ENCODE results near the gene FREM2. TPM values are rescaled to one million over a fixed set of nuclear protein-coding genes. Genes with fewer than 3 reads are reported as not detected.

Gene FREM2
- polyA plus RNA-seq, 3 donors from 2014 or later: not detected

DNA sequence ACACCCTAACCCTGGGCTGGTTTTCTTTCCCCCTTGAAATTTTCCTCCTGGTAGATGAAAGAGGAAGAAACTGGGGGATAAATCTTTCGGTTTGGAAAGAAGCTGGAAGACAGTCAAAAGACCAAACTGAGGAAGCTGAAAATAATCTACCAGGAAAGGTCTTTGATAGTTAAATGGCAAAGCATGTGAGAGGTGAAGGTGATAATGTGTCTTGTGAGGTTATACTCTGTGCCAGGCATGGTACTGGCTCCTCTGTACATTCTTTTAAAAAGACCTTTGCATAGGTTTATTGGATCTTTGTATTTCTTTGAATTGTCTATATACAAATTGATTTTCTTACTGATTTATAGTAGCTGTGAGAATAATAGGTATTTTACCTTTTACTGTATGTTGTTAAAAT, 98.6 kb downstream of the FREM2 start:
- no peaks in the 10 kb centered on the region for H3K36me3 Mint-ChIP-seq
- H3K9me3 Mint-ChIP-seq: peaks cover 0 to 20% (median 4%) of the 10 kb centered on the region in 6 donors
- no peak for DNase-seq
- H3K27me3 Mint-ChIP-seq (ENCODE audit: low read depth in 3 of 3): peaks cover 0 to 4% (median 0%) of the 10 kb centered on the region in 3 donors
- no peak overlapping the region for H3K27ac Mint-ChIP-seq
- no peak overlapping the region for H3K4me3 Mint-ChIP-seq
- no peaks in the 10 kb centered on the region for H3K4me1 Mint-ChIP-seq

DNA sequence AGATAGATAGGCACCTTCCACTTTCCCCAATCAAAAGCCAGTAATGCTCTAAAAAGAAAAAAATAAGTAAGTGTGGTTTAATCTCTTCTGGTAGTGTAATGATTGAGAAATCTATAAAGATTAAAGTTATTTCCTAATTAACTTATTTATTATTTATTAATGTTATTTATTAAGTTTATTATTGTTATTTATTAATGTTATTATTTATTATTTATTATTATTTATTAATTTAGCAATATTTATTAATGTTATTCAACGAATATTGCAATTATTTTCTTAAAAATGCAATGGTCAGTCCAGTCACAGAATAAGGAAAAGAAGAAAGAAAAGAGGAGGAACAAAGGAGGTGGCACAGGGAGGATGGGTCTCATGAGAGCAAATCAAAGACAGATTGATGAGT, 100.7 kb downstream of the FREM2 start:
- Mint-ChIP-seq H3K9me3 (peaks cover 0 to 14% (median 0%) of the 10 kb centered on the region in 6 donors), H3K36me3 (no peaks in the 10 kb centered on the region), H3K27me3 (ENCODE audit: low read depth in 3 of 3) (peaks cover 0 to 4% (median 0%) of the 10 kb centered on the region in 3 donors), H3K27ac (no peak overlapping the region), H3K4me3 (no peak overlapping the region), H3K4me1 (no peaks in the 10 kb centered on the region)
- DNase-seq: no peak

DNA sequence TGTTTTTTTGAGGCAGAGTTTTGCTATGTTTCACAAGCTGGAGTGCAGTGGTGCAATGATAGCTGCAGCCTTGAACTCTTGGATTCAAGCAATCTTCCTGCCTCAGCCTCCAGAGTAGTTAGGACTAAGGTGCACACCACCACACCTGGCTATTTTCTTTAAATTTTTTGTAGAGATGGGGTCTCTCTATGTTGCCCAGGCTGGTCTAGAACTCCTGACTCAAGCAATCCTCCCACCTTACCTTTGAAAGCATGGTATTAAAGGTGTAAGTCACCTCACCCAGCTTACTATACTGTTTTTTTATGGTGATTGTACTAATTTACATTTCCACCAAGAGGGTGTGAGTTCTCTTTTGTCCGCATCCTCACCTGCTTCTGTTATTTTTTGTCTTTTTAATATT, 110.0 kb downstream of the FREM2 start:
- H3K27ac Mint-ChIP-seq: no peak overlapping the region
- H3K36me3 Mint-ChIP-seq: no peaks in the 10 kb centered on the region
- H3K27me3 Mint-ChIP-seq (ENCODE audit: low read depth in 3 of 3): peaks cover 0 to 2% (median 0%) of the 10 kb centered on the region in 3 donors
- H3K9me3 Mint-ChIP-seq: peaks cover 3 to 19% (median 9%) of the 10 kb centered on the region in 6 donors
- no peak overlapping the region for H3K4me3 Mint-ChIP-seq
- no peaks in the 10 kb centered on the region for H3K4me1 Mint-ChIP-seq
- DNase-seq: no peak

DNA sequence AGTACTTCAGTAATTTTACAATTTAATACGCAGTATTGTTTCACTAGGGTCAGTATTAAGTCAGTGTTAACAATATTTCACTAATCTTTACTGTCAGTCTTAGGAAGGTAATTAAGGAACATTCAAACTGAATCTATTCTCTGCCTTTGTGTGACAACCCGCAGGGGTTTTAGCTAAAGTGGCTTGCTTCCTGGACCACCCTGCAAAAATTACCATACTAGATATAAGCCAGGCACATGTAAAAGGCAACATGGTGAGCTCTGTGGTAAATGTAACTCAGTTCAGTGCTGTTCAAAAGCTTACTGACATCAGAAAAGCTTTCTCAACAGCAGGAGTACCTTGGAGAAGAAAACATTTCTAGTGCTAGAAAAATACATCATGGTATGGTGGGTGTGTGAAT, 116.7 kb downstream of the FREM2 start:
- peaks cover 11 to 29% (median 23%) of the 10 kb centered on the region in 6 donors for H3K9me3 Mint-ChIP-seq
- DNase-seq: no peak
- peaks cover 0 to 4% (median 0%) of the 10 kb centered on the region in 3 donors for H3K27me3 Mint-ChIP-seq (ENCODE audit: low read depth in 3 of 3)
- H3K36me3 Mint-ChIP-seq: no peaks in the 10 kb centered on the region
- H3K4me1 Mint-ChIP-seq: no peaks in the 10 kb centered on the region
- H3K4me3 Mint-ChIP-seq: no peak overlapping the region
- H3K27ac Mint-ChIP-seq: no peak overlapping the region

DNA sequence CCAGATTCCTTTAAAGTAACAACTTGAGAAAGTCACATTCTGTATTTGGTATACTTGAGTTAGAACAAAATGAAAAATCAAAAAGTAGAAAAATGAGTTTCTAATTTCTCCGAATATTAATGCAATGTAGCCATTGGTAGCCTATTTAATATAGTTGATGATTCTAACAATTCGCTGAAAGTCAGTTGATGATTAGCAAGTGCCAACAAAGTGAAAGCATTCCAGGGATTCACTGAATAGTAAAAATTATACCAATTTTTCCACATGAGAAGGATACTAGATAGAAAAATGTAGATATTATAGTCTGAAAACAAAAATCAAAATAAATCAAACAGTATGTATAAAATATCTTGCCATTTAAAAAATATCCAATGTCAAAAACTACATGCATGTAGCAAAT, 117.2 kb downstream of the FREM2 start:
- peaks cover 0 to 4% (median 0%) of the 10 kb centered on the region in 3 donors for H3K27me3 Mint-ChIP-seq (ENCODE audit: low read depth in 3 of 3)
- no peak overlapping the region for H3K4me3 Mint-ChIP-seq
- H3K36me3 Mint-ChIP-seq: no peaks in the 10 kb centered on the region
- no peak overlapping the region for H3K27ac Mint-ChIP-seq
- no peak for DNase-seq
- H3K4me1 Mint-ChIP-seq: no peaks in the 10 kb centered on the region
- peaks cover 11 to 31% (median 24%) of the 10 kb centered on the region in 6 donors for H3K9me3 Mint-ChIP-seq

DNA sequence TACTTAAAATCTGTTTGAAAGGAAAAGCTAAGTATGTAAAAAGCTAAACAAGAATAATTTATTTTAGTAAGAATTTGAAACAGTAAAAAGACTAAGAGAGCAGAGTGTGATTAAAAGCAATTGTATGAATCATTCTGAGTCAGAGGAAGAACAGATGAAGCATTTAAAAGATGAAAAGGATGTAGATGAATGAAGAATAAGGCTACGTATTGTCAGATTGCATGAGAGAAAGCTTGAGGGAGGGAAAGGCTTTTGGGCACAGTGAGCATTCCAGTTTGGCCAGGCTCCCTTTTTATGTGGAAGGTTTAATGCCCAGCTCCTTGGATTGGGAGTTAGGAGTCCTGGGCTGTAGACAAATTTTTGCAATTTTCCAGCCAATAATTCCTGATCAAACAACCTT, 117.7 kb downstream of the FREM2 start:
- H3K4me3 Mint-ChIP-seq: no peak overlapping the region
- DNase-seq: no peak
- peaks cover 11 to 36% (median 27%) of the 10 kb centered on the region in 6 donors for H3K9me3 Mint-ChIP-seq
- no peak overlapping the region for H3K27ac Mint-ChIP-seq
- H3K4me1 Mint-ChIP-seq: no peaks in the 10 kb centered on the region
- H3K27me3 Mint-ChIP-seq (ENCODE audit: low read depth in 3 of 3): peaks cover 0 to 4% (median 0%) of the 10 kb centered on the region in 3 donors
- H3K36me3 Mint-ChIP-seq: no peaks in the 10 kb centered on the region

DNA sequence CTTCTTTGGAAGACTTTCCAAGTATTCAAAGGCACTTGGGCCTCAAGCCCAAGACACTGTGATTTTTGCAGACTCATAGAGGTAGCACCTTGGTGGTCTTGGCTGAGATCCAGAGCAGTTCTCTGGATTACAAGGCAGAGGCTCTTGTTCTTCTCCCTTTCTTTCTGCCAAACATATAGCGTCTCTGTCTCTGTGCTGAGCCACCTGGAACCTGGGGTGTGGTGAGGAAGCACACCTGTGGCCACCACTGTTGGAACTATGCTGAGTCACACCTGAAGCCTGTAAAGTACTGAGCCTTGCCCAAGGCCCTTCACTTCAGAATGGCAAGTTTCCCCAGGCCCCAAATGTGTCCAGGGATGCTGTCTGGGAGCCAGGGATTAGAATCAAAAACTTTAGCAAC, 127.5 kb downstream of the FREM2 start:
- DNase-seq: no peak
- H3K36me3 Mint-ChIP-seq: no peaks in the 10 kb centered on the region
- peaks cover 0 to 2% (median 0%) of the 10 kb centered on the region in 3 donors for H3K27me3 Mint-ChIP-seq (ENCODE audit: low read depth in 3 of 3)
- H3K4me3 Mint-ChIP-seq: no peak overlapping the region
- H3K4me1 Mint-ChIP-seq: no peaks in the 10 kb centered on the region
- H3K27ac Mint-ChIP-seq: no peak overlapping the region
- H3K9me3 Mint-ChIP-seq: peaks cover 7 to 62% (median 34%) of the 10 kb centered on the region in 6 donors

DNA sequence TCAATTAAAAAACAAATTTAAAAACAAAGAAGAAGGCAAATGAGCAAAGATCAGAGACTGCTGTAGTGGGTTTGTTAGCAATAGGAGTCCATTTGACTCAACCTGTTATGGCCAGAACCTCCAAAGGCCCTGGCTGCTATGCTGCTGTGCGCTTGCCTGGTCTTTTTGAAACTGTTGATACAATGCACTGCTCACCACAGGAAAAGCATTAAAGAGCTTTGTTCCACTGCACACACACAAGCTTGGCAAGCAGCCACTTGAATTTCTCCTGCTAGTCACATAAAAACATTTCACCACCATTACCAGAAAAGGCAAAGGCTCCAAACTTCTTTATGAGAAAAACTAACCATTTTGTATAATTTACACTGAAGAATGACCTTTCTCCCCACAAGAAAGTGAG, 132.2 kb downstream of the FREM2 start:
- H3K9me3 Mint-ChIP-seq: peaks cover 0 to 29% (median 10%) of the 10 kb centered on the region in 6 donors
- no peaks in the 10 kb centered on the region for H3K27me3 Mint-ChIP-seq (ENCODE audit: low read depth in 3 of 3)

DNA sequence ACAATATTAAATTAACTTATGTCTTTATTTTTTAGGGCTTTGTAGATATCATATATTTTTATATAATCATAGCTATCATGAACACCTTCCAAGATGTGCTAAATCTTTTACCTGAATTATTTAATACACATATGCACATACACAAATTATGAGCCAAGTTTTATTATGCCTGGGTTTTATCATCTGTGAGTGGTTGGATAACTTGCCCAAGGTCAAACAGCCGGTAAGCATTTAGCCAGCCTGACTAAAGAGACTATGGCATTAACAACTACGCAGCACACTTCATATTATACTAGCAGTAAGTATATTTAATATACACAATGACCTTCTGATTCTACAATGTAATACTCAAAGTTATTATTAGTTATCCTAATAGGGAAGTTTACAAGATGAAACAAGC, 132.7 kb downstream of the FREM2 start:
- Mint-ChIP-seq H3K4me3 (no peak overlapping the region), H3K36me3 (no peaks in the 10 kb centered on the region), H3K27me3 (ENCODE audit: low read depth in 3 of 3) (peaks cover 0 to 1% (median 0%) of the 10 kb centered on the region in 3 donors), H3K27ac (no peak overlapping the region), H3K9me3 (peaks cover 0 to 26% (median 6%) of the 10 kb centered on the region in 6 donors), H3K4me1 (no peaks in the 10 kb centered on the region)
- no peak for DNase-seq

More for the DNA sequence above, 132.2 kb downstream of the FREM2 start:
- no peak for DNase-seq
- Mint-ChIP-seq H3K4me1 (no peaks in the 10 kb centered on the region), H3K4me3 (no peak overlapping the region), H3K36me3 (no peaks in the 10 kb centered on the region), H3K27ac (no peak overlapping the region)

DNA sequence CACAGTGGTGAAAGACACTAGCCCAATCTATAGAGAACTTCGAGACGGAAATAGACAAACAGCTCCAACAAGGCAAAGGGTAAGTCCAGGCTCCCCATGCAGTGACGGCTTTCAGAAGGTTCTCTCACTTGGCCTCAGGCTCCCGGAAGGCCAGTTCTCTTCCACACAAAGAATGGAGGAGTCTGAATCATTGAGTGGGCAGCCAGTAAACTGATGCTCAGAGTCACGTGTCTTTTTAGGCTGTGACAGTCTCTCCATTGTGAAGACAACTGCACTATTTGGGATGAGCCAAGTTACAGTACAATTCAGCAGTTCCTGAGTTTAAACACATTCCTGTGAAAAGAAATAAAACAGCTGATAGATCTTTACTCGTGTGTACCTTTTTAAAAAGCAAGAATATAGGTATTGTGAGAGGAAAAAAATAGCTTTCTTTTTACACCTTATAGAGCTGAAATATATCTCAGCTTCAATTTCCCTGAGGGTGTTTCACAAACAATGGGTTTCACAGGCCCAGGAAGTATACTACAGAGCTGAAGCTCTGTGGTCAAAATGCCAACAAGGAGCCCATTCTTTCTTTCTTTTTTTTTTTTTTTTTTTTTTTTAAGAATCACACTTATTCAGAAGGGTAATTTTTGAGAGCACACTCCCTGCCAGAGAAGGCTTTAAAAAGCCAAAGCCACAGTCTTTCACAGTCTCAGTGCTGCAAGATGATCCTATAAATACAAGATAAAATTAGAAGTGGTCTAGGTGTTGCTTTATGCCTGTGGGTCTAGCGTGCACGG, 135.1 kb downstream of the FREM2 start:
- Mint-ChIP-seq H3K27me3 (ENCODE audit: low read depth in 3 of 3) (peaks cover 0 to 1% (median 0%) of the 10 kb centered on the region in 3 donors), H3K4me1 (no peaks in the 10 kb centered on the region), H3K9me3 (peaks cover 0 to 10% (median under 1%) of the 10 kb centered on the region in 6 donors), H3K36me3 (no peaks in the 10 kb centered on the region), H3K4me3 (no peak overlapping the region), H3K27ac (no peak overlapping the region)
- DNase-seq: no peak

DNA sequence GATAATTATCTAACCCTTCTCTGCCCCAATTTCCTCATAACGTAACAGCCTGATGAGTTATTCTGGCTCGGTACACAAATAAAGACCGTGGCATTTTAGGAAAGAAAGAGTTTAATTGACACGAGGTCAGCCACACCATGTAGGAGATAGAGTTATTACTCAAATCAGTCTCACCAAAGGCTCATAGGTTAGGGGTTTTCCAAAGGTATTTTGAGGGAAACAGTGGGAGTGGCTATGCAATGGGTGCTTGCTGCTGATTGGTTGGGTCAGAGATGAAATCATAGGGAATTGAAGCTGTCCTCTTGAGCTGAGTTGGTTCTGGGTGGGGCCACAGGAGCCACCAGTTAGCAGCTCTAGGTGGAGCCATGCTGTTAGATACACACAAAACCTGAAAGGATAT, 137.5 kb downstream of the FREM2 start:
- Mint-ChIP-seq H3K9me3 (peaks cover 0 to 15% (median under 1%) of the 10 kb centered on the region in 6 donors), H3K4me1 (no peaks in the 10 kb centered on the region), H3K27me3 (ENCODE audit: low read depth in 3 of 3) (peaks cover 0 to 1% (median 0%) of the 10 kb centered on the region in 3 donors), H3K36me3 (no peaks in the 10 kb centered on the region), H3K27ac (no peak overlapping the region), H3K4me3 (no peak overlapping the region)
- no peak for DNase-seq

DNA sequence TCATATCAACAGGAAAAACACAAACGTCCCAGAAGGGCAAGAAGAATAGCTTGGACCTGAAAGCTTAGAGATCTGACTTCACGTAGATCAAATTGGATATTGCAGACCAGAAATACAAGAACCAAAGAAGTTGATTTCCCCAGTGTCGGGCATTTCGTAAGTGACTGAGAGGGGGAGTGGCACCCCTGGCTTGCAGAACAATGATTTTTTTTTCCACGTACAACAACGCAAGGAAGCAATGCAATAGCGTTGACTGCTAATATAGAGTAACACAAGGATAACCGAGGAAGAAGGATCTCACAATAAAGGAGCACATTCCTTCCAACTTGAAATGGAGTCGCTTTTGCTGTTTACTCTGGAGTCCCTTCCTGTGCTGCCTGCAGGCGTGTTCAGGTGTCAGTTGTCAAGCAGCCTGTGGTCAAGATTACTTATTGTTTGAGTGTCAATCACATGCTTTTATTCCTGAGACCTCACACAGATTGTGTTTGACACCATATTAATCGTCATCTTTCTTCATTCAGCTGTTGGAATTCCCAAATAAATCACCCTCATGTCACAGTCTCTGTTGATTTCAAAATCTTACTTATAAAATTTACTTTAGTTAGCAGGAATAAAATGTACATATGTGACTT, 139.4 kb downstream of the FREM2 start:
- DNase-seq: no peak
- Mint-ChIP-seq H3K36me3 (no peaks in the 10 kb centered on the region), H3K4me1 (no peaks in the 10 kb centered on the region), H3K27me3 (ENCODE audit: low read depth in 3 of 3) (peaks cover 0 to 1% (median 0%) of the 10 kb centered on the region in 3 donors), H3K9me3 (peaks cover 0 to 25% (median 2%) of the 10 kb centered on the region in 6 donors), H3K27ac (no peak overlapping the region), H3K4me3 (no peak overlapping the region)

DNA sequence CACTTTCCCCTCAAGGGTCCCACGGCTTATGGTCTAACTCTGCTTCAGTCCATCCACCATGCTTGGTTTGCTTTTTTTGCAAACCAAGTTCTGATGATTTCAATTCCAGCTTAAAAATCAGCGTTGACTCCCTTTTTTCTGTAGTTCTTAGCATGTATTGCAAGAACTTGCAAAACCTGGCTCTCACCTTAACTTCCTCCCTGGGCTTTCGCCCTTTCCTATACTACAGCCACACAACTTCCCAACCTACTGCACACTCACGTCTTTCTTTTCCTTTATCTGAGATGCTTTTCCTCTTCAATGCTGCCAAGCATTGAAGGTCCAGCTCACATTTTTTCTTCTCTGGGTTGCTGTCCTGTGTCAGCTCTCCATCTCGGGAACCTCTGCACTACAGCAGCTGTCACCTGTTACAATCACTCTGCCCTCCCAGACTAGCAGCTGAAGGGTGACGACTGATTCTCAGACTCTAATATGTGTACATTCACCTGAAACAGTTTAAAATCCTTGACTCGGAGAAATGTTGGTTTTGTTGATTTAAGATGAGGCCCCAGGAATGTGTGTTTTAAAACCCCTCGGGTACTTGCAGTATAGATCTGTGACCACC, 143.7 kb downstream of the FREM2 start:
- Mint-ChIP-seq H3K4me3 (no peak overlapping the region), H3K4me1 (no peaks in the 10 kb centered on the region), H3K27me3 (ENCODE audit: low read depth in 3 of 3) (no peaks in the 10 kb centered on the region), H3K36me3 (no peaks in the 10 kb centered on the region), H3K9me3 (peaks cover 0 to 21% (median 9%) of the 10 kb centered on the region in 6 donors), H3K27ac (no peak overlapping the region)
- no peak for DNase-seq

DNA sequence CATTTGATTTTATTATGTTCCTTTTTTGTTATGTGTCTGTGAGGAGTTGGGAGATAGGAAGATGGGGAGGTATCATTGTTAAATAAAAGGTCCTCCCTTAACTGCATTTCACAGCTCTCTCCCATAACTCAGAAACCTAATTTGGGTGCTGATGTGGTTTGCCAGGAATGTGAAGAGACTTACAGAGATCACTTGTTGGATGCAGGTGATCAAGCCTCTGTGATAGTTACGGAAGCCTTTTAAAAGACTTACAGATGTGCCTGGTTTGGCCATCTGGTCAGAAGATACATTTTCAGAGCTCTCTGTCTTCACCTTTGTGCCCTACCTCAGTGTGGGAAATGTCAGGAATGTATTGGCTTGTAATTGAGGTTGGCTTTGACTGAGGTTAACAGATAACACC, 157.7 kb downstream of the FREM2 start:
- H3K27ac Mint-ChIP-seq: no peak overlapping the region

More for the DNA sequence above, 157.7 kb downstream of the FREM2 start:
- peaks cover 0 to 9% (median 3%) of the 10 kb centered on the region in 6 donors for H3K9me3 Mint-ChIP-seq
- no peak for DNase-seq
- H3K4me1 Mint-ChIP-seq: no peaks in the 10 kb centered on the region
- no peaks in the 10 kb centered on the region for H3K36me3 Mint-ChIP-seq
- H3K4me3 Mint-ChIP-seq: no peak overlapping the region
- H3K27me3 Mint-ChIP-seq (ENCODE audit: low read depth in 3 of 3): peaks cover 0 to 2% (median 0%) of the 10 kb centered on the region in 3 donors
